Measurements from ENCODE around the gene LAMA1.
A peak's percentile ranks its signal among the peaks of the same experiment; 100 is the strongest.

The LAMA1 gene

DNA sequence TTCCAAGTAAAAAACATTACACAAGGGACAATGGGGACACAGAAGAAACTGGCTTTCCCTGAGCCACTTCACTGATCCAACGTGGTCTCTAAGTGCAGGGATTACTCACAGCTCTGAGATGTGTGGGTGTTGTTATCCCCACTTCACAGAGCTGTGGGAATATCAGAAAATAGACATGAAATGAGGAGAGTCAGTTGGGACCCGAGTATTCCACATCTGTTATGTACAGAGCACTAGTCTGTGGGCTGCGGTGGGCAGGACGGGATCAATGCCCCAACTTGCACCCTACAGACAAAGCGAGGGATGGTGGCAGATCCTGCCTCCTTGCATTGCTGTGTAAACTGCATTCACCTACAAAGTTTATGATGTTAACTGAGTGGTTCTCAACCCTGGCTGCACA, 11.7 kb downstream of the LAMA1 start:
- DNase-seq (ENCODE audit: low read depth), result no peak
- no peak overlapping the region for H3K4me3 ChIP-seq (ENCODE audit: low read length)
- TF ChIP-seq, protein P1, sequence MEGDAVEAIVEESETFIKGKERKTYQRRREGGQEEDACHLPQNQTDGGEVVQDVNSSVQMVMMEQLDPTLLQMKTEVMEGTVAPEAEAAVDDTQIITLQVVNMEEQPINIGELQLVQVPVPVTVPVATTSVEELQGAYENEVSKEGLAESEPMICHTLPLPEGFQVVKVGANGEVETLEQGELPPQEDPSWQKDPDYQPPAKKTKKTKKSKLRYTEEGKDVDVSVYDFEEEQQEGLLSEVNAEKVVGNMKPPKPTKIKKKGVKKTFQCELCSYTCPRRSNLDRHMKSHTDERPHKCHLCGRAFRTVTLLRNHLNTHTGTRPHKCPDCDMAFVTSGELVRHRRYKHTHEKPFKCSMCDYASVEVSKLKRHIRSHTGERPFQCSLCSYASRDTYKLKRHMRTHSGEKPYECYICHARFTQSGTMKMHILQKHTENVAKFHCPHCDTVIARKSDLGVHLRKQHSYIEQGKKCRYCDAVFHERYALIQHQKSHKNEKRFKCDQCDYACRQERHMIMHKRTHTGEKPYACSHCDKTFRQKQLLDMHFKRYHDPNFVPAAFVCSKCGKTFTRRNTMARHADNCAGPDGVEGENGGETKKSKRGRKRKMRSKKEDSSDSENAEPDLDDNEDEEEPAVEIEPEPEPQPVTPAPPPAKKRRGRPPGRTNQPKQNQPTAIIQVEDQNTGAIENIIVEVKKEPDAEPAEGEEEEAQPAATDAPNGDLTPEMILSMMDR (conservative IDR thresholded peaks at IDR 0.05; ENCODE audit: low read length), result no peak

DNA sequence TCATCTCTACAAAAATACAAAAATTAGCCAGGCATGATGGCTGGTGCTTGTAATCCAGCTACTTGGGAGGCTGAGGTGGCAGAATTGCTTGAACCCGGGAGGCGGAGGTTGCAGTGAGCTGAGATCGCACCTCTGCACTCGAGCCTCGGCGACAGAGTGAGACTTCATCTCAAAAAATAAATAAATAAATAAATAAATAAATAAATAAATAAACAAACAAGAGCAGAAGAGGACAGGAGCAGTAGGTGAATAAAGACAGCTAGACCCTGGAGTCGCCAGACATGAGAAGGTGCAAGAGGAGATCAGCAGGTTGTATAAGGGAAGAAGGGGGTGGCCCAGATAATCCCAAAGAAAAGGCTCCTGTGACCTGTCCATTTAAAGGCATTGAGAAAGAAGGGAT, 12.3 kb downstream of the LAMA1 start:
- no peak for DNase-seq (ENCODE audit: low read depth)
- TF ChIP-seq, protein P1 (conservative IDR thresholded peaks at IDR 0.05; ENCODE audit: low read length), result no peak
- H3K4me3 ChIP-seq (ENCODE audit: low read length), result no peak overlapping the region

DNA sequence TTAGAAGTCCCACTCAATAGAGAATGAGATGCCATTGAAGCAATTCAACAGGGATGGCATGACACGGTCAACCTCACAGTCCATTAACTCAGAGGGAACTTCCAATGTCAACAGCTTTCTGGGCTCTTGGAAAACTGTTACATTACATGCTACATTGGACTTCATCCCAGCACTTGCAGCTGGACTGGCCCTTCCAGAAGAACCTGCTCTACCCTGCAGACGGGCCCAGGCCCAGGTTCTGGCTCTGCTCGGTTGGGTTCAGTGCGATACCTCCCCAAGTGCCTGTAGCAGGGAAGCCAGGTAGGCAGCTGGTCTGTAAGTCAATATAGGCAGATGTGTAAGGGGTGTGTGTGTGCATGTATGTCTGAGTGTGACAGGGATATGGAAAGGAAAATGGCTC, 12.9 kb downstream of the LAMA1 start:
- no peak for DNase-seq (ENCODE audit: low read depth)
- TF ChIP-seq, protein P1 (conservative IDR thresholded peaks at IDR 0.05; ENCODE audit: low read length), result no peak

DNA sequence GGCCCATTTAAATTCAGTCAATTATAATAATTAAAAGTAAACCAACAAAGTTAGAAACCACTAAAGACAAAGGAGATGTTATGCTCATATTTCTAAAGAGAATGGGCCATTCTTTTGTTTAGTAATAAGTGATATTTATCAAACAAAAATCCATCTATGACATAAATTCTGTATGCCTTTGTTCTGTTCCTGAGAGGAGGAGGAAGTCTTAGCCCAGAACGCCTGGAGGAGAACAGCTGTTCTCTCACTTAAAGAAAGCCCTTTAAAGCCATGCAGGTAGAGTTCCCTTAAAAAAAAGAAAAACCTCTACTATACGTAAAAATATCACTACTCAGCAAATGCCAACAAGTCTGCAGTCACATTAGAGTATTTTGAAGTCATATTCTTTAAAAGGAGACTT, 15.5 kb downstream of the LAMA1 start:
- H3K4me3 ChIP-seq (ENCODE audit: low read length), result no peak overlapping the region
- no peak for DNase-seq (ENCODE audit: low read depth)
- TF ChIP-seq, protein P1 (conservative IDR thresholded peaks at IDR 0.05; ENCODE audit: low read length), result no peak

More for the DNA sequence above, 12.9 kb downstream of the LAMA1 start:
- H3K4me3 ChIP-seq (ENCODE audit: low read length), result no peak overlapping the region

DNA sequence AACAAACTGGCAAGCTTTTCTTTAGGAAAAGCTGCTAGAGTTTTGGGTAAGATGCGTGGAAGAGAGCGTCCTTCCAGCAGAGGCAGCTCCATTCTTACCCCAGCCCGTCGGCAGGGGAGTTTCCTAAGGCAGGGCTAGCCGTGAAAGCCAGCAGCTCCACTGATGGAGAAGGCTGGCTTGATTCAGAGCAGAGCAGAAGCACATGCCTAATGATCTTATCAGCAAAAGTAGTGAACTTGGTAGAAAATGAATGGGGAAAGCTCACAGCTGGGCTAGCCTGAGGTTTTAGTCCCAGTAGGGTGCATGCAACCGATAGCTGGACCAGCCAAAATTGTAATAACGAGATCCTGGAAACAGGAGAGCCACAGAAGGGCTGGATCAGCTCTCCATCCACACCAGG, 20.8 kb downstream of the LAMA1 start:
- DNase-seq (ENCODE audit: low read depth), result no peak
- no peak overlapping the region for H3K4me3 ChIP-seq (ENCODE audit: low read length)
- TF ChIP-seq, protein P1 (conservative IDR thresholded peaks at IDR 0.05; ENCODE audit: low read length), result no peak

DNA sequence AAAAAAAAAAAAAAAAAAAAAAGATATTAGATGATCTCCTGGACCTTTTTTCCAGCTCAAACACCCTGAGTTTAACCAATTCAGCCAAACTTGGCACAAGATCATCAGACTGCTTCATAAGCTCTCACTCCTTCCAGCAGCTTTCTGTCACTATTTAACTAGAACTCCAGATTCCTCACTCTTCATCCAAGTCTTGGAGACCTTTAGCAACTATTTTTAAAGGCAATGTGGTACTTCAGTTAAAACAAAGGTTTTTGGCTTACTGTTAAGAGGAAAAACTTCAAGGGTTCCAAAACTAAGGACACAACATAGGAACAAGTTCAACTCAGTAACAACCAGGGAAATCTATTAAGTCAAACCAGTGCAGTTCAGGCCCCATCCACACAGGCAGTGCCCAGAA, 23.2 kb downstream of the LAMA1 start:
- no peak for DNase-seq (ENCODE audit: low read depth)
- TF ChIP-seq, protein P1 (conservative IDR thresholded peaks at IDR 0.05; ENCODE audit: low read length), result no peak
- no peak overlapping the region for H3K4me3 ChIP-seq (ENCODE audit: low read length)

DNA sequence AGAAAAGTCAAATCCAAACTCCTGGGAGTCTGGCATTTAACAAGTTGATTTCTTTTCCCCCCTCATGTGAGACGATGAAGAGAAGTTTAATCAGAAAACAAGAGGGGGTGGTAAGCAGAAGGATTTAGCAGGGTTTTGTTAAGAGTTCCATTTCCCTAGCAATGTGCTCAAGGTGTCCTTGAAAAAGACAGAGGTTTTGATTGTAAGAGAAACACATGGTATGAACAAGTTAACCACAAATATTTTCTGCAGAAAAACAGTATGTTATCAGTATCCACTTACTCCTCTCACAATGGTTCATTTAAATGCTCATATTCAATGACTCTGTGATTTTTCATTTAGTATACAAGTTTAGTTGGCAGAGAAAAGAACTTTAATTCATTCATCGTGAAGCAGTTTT, 26.8 kb downstream of the LAMA1 start:
- TF ChIP-seq, protein P1 (conservative IDR thresholded peaks at IDR 0.05; ENCODE audit: low read length), result no peak
- DNase-seq (ENCODE audit: low read depth), result peak; percentile 3
- H3K4me3 ChIP-seq (ENCODE audit: low read length), result no peak overlapping the region
